Activated T-helper 1 cell treated with anti-CD3 and anti-CD28 coated beads, Interleukin-12 subunit alpha, Interleukin-12 subunit beta, Interleukin-2, Interleukin-4 antibody, amounts not matched to agents 30 ng/mL and 10 ng/mL and 1 ng/mL, durations not matched to agents 14 hours and 24 hours and 36 hours (primary cell): ENCODE results near the gene PHKA2. TPM values are rescaled to one million over a fixed set of nuclear protein-coding genes. Genes with fewer than 3 reads are reported as not detected.
"Not testable (repeated sequence)": the region's sequence is repeated elsewhere in the genome, so short reads cannot be mapped to it uniquely, and the experiment has no call there.

ENCODE experiments used
- DNase-seq: peaks from one replicate; pipeline ENCODE4 v3.0.0; 2021; ENCODE audit warnings: low spot score
- H3K27ac Mint-ChIP-seq: one replicate; pipeline ENCODE4 v1.8.0; 2021; ENCODE audit warnings: mild to moderate bottlenecking, mixed read lengths
- H3K27me3 Mint-ChIP-seq: one replicate; pipeline ENCODE4 v1.8.0; 2022; ENCODE audit warnings: mild to moderate bottlenecking, moderate library complexity, mixed read lengths; ENCODE audit not compliant: insufficient read depth
- H3K36me3 Mint-ChIP-seq: one replicate; pipeline ENCODE4 v1.8.0; 2021; ENCODE audit warnings: low read depth, mixed read lengths
- H3K4me1 Mint-ChIP-seq: one replicate; pipeline ENCODE4 v1.8.0; 2021; ENCODE audit warnings: low read depth, mixed read lengths
- H3K4me3 Mint-ChIP-seq: one replicate; pipeline ENCODE4 v1.8.0; 2021; ENCODE audit warnings: mild to moderate bottlenecking, moderate library complexity, mixed read lengths
- H3K9me3 Mint-ChIP-seq: one replicate; pipeline ENCODE4 v1.8.0; 2021; ENCODE audit warnings: mixed read lengths
- intact Hi-C: fragments of 100-400 bp; cut with micrococcal nuclease; formaldehyde crosslinking; loops from one replicate; pipeline ENCODE4 v1.15.1; 2024
- total RNA-seq: library from RNA; stranded (reverse); gene quantifications from 2 replicates; pipeline ENCODE4 v1.2.3, GENCODE V29; 2022

Gene PHKA2
- total RNA-seq, 1 donor from 2014 or later, result 20.3 TPM

GRCh38 chrX:18995221-18995620, 11.3 kb upstream of the PHKA2 start:
- intact Hi-C loops, result no loop called here
- Mint-ChIP-seq H3K4me1 (no peaks in the 10 kb centered on the region), H3K27ac (no peak overlapping the region), H3K27me3 (no peaks in the 10 kb centered on the region), H3K4me3 (no peak overlapping the region), H3K9me3 (no peaks in the 10 kb centered on the region), H3K36me3 (no peaks in the 10 kb centered on the region)
- DNase-seq, result no peak

- H3K9me3 Mint-ChIP-seq, result no peaks in the 10 kb centered on the region
- intact Hi-C loops, result no loop called here
- no peak overlapping the region for H3K4me3 Mint-ChIP-seq
- DNase-seq, result no peak
- H3K27ac Mint-ChIP-seq, result no peak overlapping the region
- no peaks in the 10 kb centered on the region for H3K36me3 Mint-ChIP-seq
- no peaks in the 10 kb centered on the region for H3K4me1 Mint-ChIP-seq
- no peaks in the 10 kb centered on the region for H3K27me3 Mint-ChIP-seq
Measured at GRCh38 chrX:18994713-18995112, 10.8 kb upstream of the PHKA2 start.

- Mint-ChIP-seq H3K27ac (no peak overlapping the region), H3K27me3 (no peaks in the 10 kb centered on the region), H3K4me1 (no peaks in the 10 kb centered on the region)
Measured at GRCh38 chrX:18992829-18993228, 8.9 kb upstream of the PHKA2 start.

GRCh38 chrX:18985186-18985435, 1.2 kb upstream of the PHKA2 start:
- Mint-ChIP-seq H3K9me3 (no peaks in the 10 kb centered on the region), H3K4me3 (peak overlapping the region; percentile 85), H3K27me3 (no peaks in the 10 kb centered on the region), H3K27ac (peak overlapping the region; percentile 87), H3K4me1 (peaks cover 6% of the 10 kb centered on the region), H3K36me3 (no peaks in the 10 kb centered on the region)
- no peak for DNase-seq
- intact Hi-C loops, result loop anchor here (1.0 to 2.0 kb wide), 3 partner anchors 30 to 310 kb away; no protein-coding TSS in a partner anchor

More at GRCh38 chrX:18992829-18993228, 8.9 kb upstream of the PHKA2 start:
- Mint-ChIP-seq H3K36me3 (no peaks in the 10 kb centered on the region), H3K4me3 (no peak overlapping the region), H3K9me3 (no peaks in the 10 kb centered on the region)
- no peak for DNase-seq
- intact Hi-C loops, result no loop called here

GRCh38 chrX:18984381-18985185, 669 bp upstream of the PHKA2 start:
- Mint-ChIP-seq H3K27ac (peak overlapping the region; percentile 87), H3K9me3 (no peaks in the 10 kb centered on the region), H3K27me3 (no peaks in the 10 kb centered on the region), H3K36me3 (no peaks in the 10 kb centered on the region), H3K4me3 (peak overlapping the region; percentile 85), H3K4me1 (peaks cover 6% of the 10 kb centered on the region)
- intact Hi-C loops, result loop anchor here (1.0 to 2.0 kb wide), 8 partner anchors 30 to 1247 kb away; partner anchors contain the start of genes CDKL5, PDHA1 and SCML1
- DNase-seq, result peak; percentile 74

- no peaks in the 10 kb centered on the region for H3K27me3 Mint-ChIP-seq
- no peak overlapping the region for H3K4me3 Mint-ChIP-seq
- peaks cover 6% of the 10 kb centered on the region for H3K4me1 Mint-ChIP-seq
- DNase-seq, result no peak
- no peaks in the 10 kb centered on the region for H3K9me3 Mint-ChIP-seq
- intact Hi-C loops, result no loop called here
- no peaks in the 10 kb centered on the region for H3K36me3 Mint-ChIP-seq
- H3K27ac Mint-ChIP-seq, result no peak overlapping the region
Measured at GRCh38 chrX:18981124-18981807, 2.6 kb downstream of the PHKA2 start.

- H3K27me3 Mint-ChIP-seq, H3K36me3 Mint-ChIP-seq, intact Hi-C loops: not testable (repeated sequence)
Measured at GRCh38 chrX:18980262-18980661, 3.7 kb downstream of the PHKA2 start.

GRCh38 chrX:18974993-18975392, 8.9 kb downstream of the PHKA2 start:
- no peak overlapping the region for H3K27ac Mint-ChIP-seq
- H3K36me3 Mint-ChIP-seq, result no peaks in the 10 kb centered on the region
- no peaks in the 10 kb centered on the region for H3K9me3 Mint-ChIP-seq
- intact Hi-C loops, result no loop called here
- no peak for DNase-seq
- no peaks in the 10 kb centered on the region for H3K27me3 Mint-ChIP-seq
- no peaks in the 10 kb centered on the region for H3K4me1 Mint-ChIP-seq
- no peak overlapping the region for H3K4me3 Mint-ChIP-seq

More at GRCh38 chrX:18980262-18980661, 3.7 kb downstream of the PHKA2 start:
- H3K4me1 Mint-ChIP-seq, H3K4me3 Mint-ChIP-seq, H3K9me3 Mint-ChIP-seq, H3K27ac Mint-ChIP-seq, DNase-seq: not testable (repeated sequence)

- Mint-ChIP-seq H3K9me3 (no peaks in the 10 kb centered on the region), H3K27me3 (no peaks in the 10 kb centered on the region), H3K36me3 (no peaks in the 10 kb centered on the region), H3K4me1 (no peaks in the 10 kb centered on the region), H3K4me3 (no peak overlapping the region), H3K27ac (no peak overlapping the region)
- DNase-seq, result no peak
- intact Hi-C loops, result no loop called here
Measured at GRCh38 chrX:18973527-18974192, 10.3 kb downstream of the PHKA2 start.

GRCh38 chrX:18971506-18971905, 12.4 kb downstream of the PHKA2 start:
- no peaks in the 10 kb centered on the region for H3K36me3 Mint-ChIP-seq
- H3K9me3 Mint-ChIP-seq, result no peaks in the 10 kb centered on the region
- no peak overlapping the region for H3K4me3 Mint-ChIP-seq
- H3K4me1 Mint-ChIP-seq, result peaks cover 7% of the 10 kb centered on the region
- intact Hi-C loops, result no loop called here
- H3K27ac Mint-ChIP-seq, result no peak overlapping the region
- no peaks in the 10 kb centered on the region for H3K27me3 Mint-ChIP-seq
- DNase-seq, result no peak

GRCh38 chrX:18970465-18970864, 13.4 kb downstream of the PHKA2 start:
- H3K27me3 Mint-ChIP-seq, result no peaks in the 10 kb centered on the region
- H3K4me1 Mint-ChIP-seq, result peaks cover 7% of the 10 kb centered on the region
- intact Hi-C loops, result no loop called here
- no peak overlapping the region for H3K27ac Mint-ChIP-seq
- H3K4me3 Mint-ChIP-seq, result no peak overlapping the region
- H3K36me3 Mint-ChIP-seq, result no peaks in the 10 kb centered on the region
- DNase-seq, result no peak
- H3K9me3 Mint-ChIP-seq, result no peaks in the 10 kb centered on the region

GRCh38 chrX:18966624-18967023, 17.3 kb downstream of the PHKA2 start:
- Mint-ChIP-seq H3K4me3 (no peak overlapping the region), H3K36me3 (no peaks in the 10 kb centered on the region), H3K27ac (no peak overlapping the region), H3K27me3 (no peaks in the 10 kb centered on the region), H3K9me3 (no peaks in the 10 kb centered on the region), H3K4me1 (peaks cover 7% of the 10 kb centered on the region)
- DNase-seq, result no peak
- intact Hi-C loops, result no loop called here

- no peaks in the 10 kb centered on the region for H3K9me3 Mint-ChIP-seq
- no peak for DNase-seq
Measured at GRCh38 chrX:18964901-18965300, 19.0 kb downstream of the PHKA2 start.

More at GRCh38 chrX:18964901-18965300, 19.0 kb downstream of the PHKA2 start:
- Mint-ChIP-seq H3K27me3 (no peaks in the 10 kb centered on the region), H3K36me3 (no peaks in the 10 kb centered on the region), H3K27ac (no peak overlapping the region), H3K4me1 (peaks cover 16% of the 10 kb centered on the region), H3K4me3 (no peak overlapping the region)
- intact Hi-C loops, result no loop called here
